HepG2 (cell line): Measurements from ENCODE around the gene ATXN7L2. TPM values are rescaled to one million over a fixed set of nuclear protein-coding genes. Genes with fewer than 3 reads are reported as not detected.

Experiments used
- ATAC-seq: fragments of 200-7000 bp; cut with Tn5 transposase; 3 replicates; pipeline ENCODE4 v1.9.1; 2020; ENCODE audit warnings: mild to moderate bottlenecking, moderate library complexity
- BruUV-seq: library from RNA; stranded (reverse); fragments of 400-500 nt; replicated peaks from 2 replicates; lab custom pipeline; 2021; lab: Mats Ljungman, UMichigan
- CTCF ChIA-PET: fragments of 300-600 bp; formaldehyde crosslinking; extraction: SDS; loops from one replicate; lab custom pipeline; 2021; ENCODE audit warnings: low total read pairs, inconsistent platforms, low intra/inter-chr PET ratio; lab: Yijun Ruan, JAX
- POLR2A ChIA-PET: fragments of 350-600 bp; sonication (Branson Sonifier 250); formaldehyde crosslinking; loops from one replicate; lab custom pipeline; 2020; ENCODE audit warnings: antibody characterized with exemption, inconsistent platforms; lab: Yijun Ruan, JAX
- DNase-seq: peaks from one replicate; pipeline ENCODE4 v3.0.0-alpha.2; 2015; ENCODE audit warnings: low spot score
- FAIRE-seq: peaks from 3 replicates; lab custom pipeline; 2011; peaks lifted over from hg19 to GRCh38; lab: Jason Lieb, UNC
- H2AFZ ChIP-seq: one replicate; pipeline ENCODE4 v1.6.1; 2011; ENCODE audit warnings: low read length, inconsistent platforms
- H3K27ac ChIP-seq: fragments of 300-600 bp; 3 replicates; pipeline ENCODE4 v1.8.0; 2011; ENCODE audit warnings: mixed run types, mild to moderate bottlenecking, mixed read lengths, low read length, inconsistent platforms; ENCODE audit not compliant: insufficient read depth; ENCODE audit errors: extremely low read length
- H3K27me3 ChIP-seq, 2 experiments: fragments of 200-600 bp in 1 of 2; 2 replicates in 1 of 2; 3 replicates in 1 of 2; pipeline versions ENCODE4 v1.6.0 to v1.8.0; 2011; ENCODE audit warnings: low read length in 2 of 2, mild to moderate bottlenecking in 2 of 2, moderate library complexity in 2 of 2, inconsistent platforms in 1 of 2; ENCODE audit not compliant: insufficient read depth in 2 of 2, control insufficient read depth in 1 of 2
- H3K36me3 ChIP-seq, 2 experiments: fragments of 200-600 bp in 1 of 2; replicated peaks in 1 of 2; 2 replicates in 1 of 2; 3 replicates in 1 of 2; pipeline versions ENCODE4 v1.5.1 to v1.8.0; 2011; ENCODE audit warnings: low read length in 2 of 2, inconsistent platforms in 1 of 2; ENCODE audit not compliant: insufficient read depth in 2 of 2, control insufficient read depth in 1 of 2
- H3K4me1 ChIP-seq: 2 replicates; pipeline ENCODE4 v1.5.1; 2012; ENCODE audit warnings: low read length, inconsistent platforms; ENCODE audit not compliant: insufficient read depth
- H3K4me2 ChIP-seq: 2 replicates; pipeline ENCODE4 v1.6.0; 2011; ENCODE audit warnings: low read depth, low read length, inconsistent platforms
- H3K4me3 ChIP-seq, 3 experiments: fragments of 200-600 bp in 1 of 3; sonication (generic), shearing (Covaris generic) in 1 of 3; replicated peaks in 1 of 3; 2 replicates each; pipeline ENCODE4 v1.5.1; 2011 to 2016; ENCODE audit warnings: low read length in 3 of 3, inconsistent platforms in 2 of 3, low read depth in 2 of 3, mild to moderate bottlenecking in 2 of 3, control low read depth in 1 of 3, mixed read lengths in 1 of 3; ENCODE audit not compliant: insufficient read depth in 1 of 3
- H3K79me2 ChIP-seq: one replicate; pipeline ENCODE4 v1.6.1; 2011; ENCODE audit warnings: low read length, inconsistent platforms; ENCODE audit not compliant: insufficient read depth
- H3K9ac ChIP-seq: 2 replicates; pipeline ENCODE4 v1.6.0; 2011; ENCODE audit warnings: mild to moderate bottlenecking, low read depth, low read length, inconsistent platforms; ENCODE audit not compliant: insufficient read depth
- H3K9me3 ChIP-seq: 2 replicates; pipeline ENCODE4 v1.5.1; 2012; ENCODE audit warnings: mild to moderate bottlenecking, low read length
- H4K20me1 ChIP-seq: 2 replicates; pipeline ENCODE4 v1.6.0; 2011; ENCODE audit warnings: inconsistent platforms, mild to moderate bottlenecking, low read length, moderate library complexity; ENCODE audit not compliant: insufficient read depth
- FOXJ3 ChIP-seq: sonication (generic); formaldehyde crosslinking; IDR thresholded peaks from 2 replicates; pipeline ENCODE4 v1.4.0; 2020; ENCODE audit warnings: missing genetic modification reagents, mild to moderate bottlenecking, borderline replicate concordance
- HHEX ChIP-seq: IDR thresholded peaks from 2 replicates; pipeline ENCODE4 v1.6.1; 2016; ENCODE audit warnings: control low read depth
- KLF13 ChIP-seq: sonication (generic); formaldehyde crosslinking; IDR thresholded peaks from 2 replicates; pipeline ENCODE4 v1.4.0; 2020; ENCODE audit warnings: mild to moderate bottlenecking, missing genetic modification reagents
- KMT2B ChIP-seq: IDR thresholded peaks from 2 replicates; pipeline ENCODE4 v1.6.1; 2016; ENCODE audit warnings: missing genetic modification reagents, missing compliant biosample characterization
- NFIB ChIP-seq: sonication (generic); formaldehyde crosslinking; IDR thresholded peaks from 2 replicates; pipeline ENCODE4 v1.9.0; 2021; ENCODE audit warnings: missing genetic modification reagents, mild to moderate bottlenecking, borderline replicate concordance
- NFYC ChIP-seq: IDR thresholded peaks from 2 replicates; pipeline ENCODE4 v1.6.1; 2016; ENCODE audit warnings: missing genetic modification reagents, missing compliant biosample characterization
- NR2F1 ChIP-seq, 2 experiments: fragments of 450-650 bp in 1 of 2; formaldehyde crosslinking in 1 of 2; IDR thresholded peaks; 2 replicates each; pipeline versions ENCODE4 v1.5.0 to v1.6.1; 2016 to 2020; ENCODE audit warnings: mild to moderate bottlenecking in 1 of 2, missing compliant biosample characterization in 1 of 2, missing genetic modification reagents in 1 of 2, moderate library complexity in 1 of 2
- NR3C1 ChIP-seq: sonication (generic); formaldehyde crosslinking; IDR thresholded peaks from 2 replicates; pipeline ENCODE4 v1.4.0; 2020; ENCODE audit warnings: missing genetic modification reagents
- PAF1 ChIP-seq: IDR thresholded peaks from 2 replicates; pipeline ENCODE4 v1.6.1; 2016; ENCODE audit warnings: missing genetic modification reagents, missing compliant biosample characterization
- PREB ChIP-seq: sonication (generic); formaldehyde crosslinking; IDR thresholded peaks from 2 replicates; pipeline ENCODE4 v1.4.0; 2020; ENCODE audit warnings: missing genetic modification reagents
- PTBP1 ChIP-seq: fragments of 200-400 bp; formaldehyde crosslinking; IDR thresholded peaks from 2 replicates; pipeline ENCODE4 v1.6.1; 2018; ENCODE audit warnings: low read length, low read depth; ENCODE audit not compliant: poor library complexity, severe bottlenecking
- RBAK ChIP-seq: sonication (generic); formaldehyde crosslinking; IDR thresholded peaks from 2 replicates; pipeline ENCODE4 v1.5.1; 2020; ENCODE audit warnings: mild to moderate bottlenecking, missing genetic modification reagents
- ZBTB38 ChIP-seq: sonication (generic); formaldehyde crosslinking; IDR thresholded peaks from 2 replicates; pipeline ENCODE4 v1.5.1; 2020; ENCODE audit warnings: mild to moderate bottlenecking, missing genetic modification reagents
- ZNF207 ChIP-seq: fragments of 450-650 bp; IDR thresholded peaks from 2 replicates; pipeline ENCODE4 v1.6.1; 2016; ENCODE audit warnings: antibody characterized with exemption, borderline replicate concordance
- ZNF484 ChIP-seq: sonication (generic); formaldehyde crosslinking; IDR thresholded peaks from 2 replicates; pipeline ENCODE4 v1.5.1; 2020; ENCODE audit warnings: mild to moderate bottlenecking, low read depth, missing genetic modification reagents, borderline replicate concordance
- ZNF567 ChIP-seq: sonication (generic); formaldehyde crosslinking; IDR thresholded peaks from 2 replicates; pipeline ENCODE4 v1.8.1; 2023; ENCODE audit warnings: mild to moderate bottlenecking, missing genetic modification reagents, borderline replicate concordance
- ZNF569 ChIP-seq: sonication (generic); formaldehyde crosslinking; IDR thresholded peaks from 2 replicates; pipeline ENCODE4 v1.5.0; 2020; ENCODE audit warnings: mild to moderate bottlenecking, missing genetic modification reagents, moderate library complexity, borderline replicate concordance
- ZNF616 ChIP-seq: sonication (generic); formaldehyde crosslinking; IDR thresholded peaks from 2 replicates; pipeline ENCODE4 v1.5.0; 2020; ENCODE audit warnings: low read depth, mild to moderate bottlenecking, missing genetic modification reagents
- WGBS: methylation state at CpG from one replicate; pipeline ENCODE4 v1.1.6; 2017; ENCODE audit warnings: low lambda C conversion rate; 5-methylcytosine and 5-hydroxymethylcytosine counted together
- in situ Hi-C: cut with HindIII; loops from 2 replicates; pipeline ENCODE4 v1.10.0; 2017; ENCODE audit warnings: low pct_unique_long_range_greater_than_20kb; ENCODE audit not compliant: extremely low pct_ligation_motif_present
- intact Hi-C: fragments of 100-400 bp; cut with micrococcal nuclease; formaldehyde crosslinking; loops from one replicate; pipeline ENCODE4 v1.10.0; 2022; ENCODE audit not compliant: unreplicated experiment
- polyA plus RNA-seq, 8 experiments: library from polyadenylated mRNA; depleted of rRNA in 3 of 8; stranded (reverse) in 7 of 8; unstranded in 1 of 8; fragments of >200 nt; fragmentation: Illumina TruSeq in 4 of 8; extraction: Trizol in 4 of 8; gene quantifications; 2 replicates each; pipeline versions ENCODE4 v1.2.1 to v1.2.3, GENCODE V29; 2011 to 2016; ENCODE audit warnings: low read depth in 4 of 8, missing spikeins in 1 of 8, mixed read lengths in 1 of 8; ENCODE audit not compliant: insufficient read depth in 1 of 8
- total RNA-seq, 5 experiments: library from RNA; depleted of rRNA; stranded (reverse); fragments of >200 nt; fragmentation: Illumina TruSeq; extraction: Trizol; gene quantifications; 2 replicates each; pipeline ENCODE4 v1.2.3, GENCODE V29; 2016; ENCODE audit warnings: low read depth in 1 of 5
- TF ChIP-seq, protein P1 (sequence below): sonication (generic); formaldehyde crosslinking; conservative IDR thresholded peaks from 2 replicates; pipeline ENCODE4 v1.8.1; 2023; ENCODE audit warnings: missing genetic modification reagents

ATXN7L2 gene
- total and polyA plus RNA-seq, 2 of the 13 experiments (the other 11 are each of a cell fraction or from before 2014, with no cell fraction given): 2.7 to 2.8 TPM

- TF ChIP-seq NR2F1 (CRISPR knock-in tag; IDR thresholded peaks at IDR 0.05) (no peak), ZBTB38 (CRISPR knock-in tag) (no peak), PREB (no peak), ZNF616 (CRISPR knock-in tag) (no peak), FOXJ3 (CRISPR knock-in tag) (no peak), PTBP1 (no peak)
- TF ChIP-seq, all 625 proteins: peak for 0
Measured at GRCh38 chr1:109488201-109488600, 4.5 kb downstream of the ATXN7L2 start (continued).

DNA sequence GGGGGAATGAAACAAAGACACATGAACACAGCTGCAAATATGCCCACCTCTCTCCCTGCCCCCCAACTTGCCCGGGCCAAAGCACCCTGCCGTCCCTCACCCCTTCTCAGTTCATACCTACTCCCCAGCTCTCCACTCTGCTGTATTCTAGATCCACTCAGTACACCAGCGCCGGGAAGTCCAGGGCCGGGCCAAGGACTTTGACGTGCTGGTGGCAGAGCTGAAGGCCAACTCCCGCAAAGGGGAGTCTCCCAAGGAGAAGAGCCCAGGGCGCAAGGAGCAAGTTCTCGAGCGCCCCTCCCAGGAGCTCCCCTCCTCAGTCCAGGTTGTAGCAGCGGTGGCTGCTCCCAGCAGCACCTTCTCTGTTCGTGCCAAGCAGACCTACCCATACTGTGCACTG, 5.0 kb downstream of the ATXN7L2 start:
- no peak overlapping the region for H2AFZ ChIP-seq
- FAIRE-seq (no peak), DNase-seq (no peak), ATAC-seq (no peak)
- no peaks in the 10 kb centered on the region; a peak in 1 of 5 replicates for H3K27me3 ChIP-seq
- H3K9me3 ChIP-seq: no peaks in the 10 kb centered on the region
- H3K4me1 ChIP-seq: peaks cover 20% of the 10 kb centered on the region
- CTCF ChIA-PET: no interaction called here
- H3K9ac ChIP-seq: no peak overlapping the region
- POLR2A ChIA-PET: no interaction called here
- in situ Hi-C loops: no loop called here
- 89% methylated on average over 12 of the region's 12 CpGs for WGBS
- no peaks in the 10 kb centered on the region; a peak in 2 of 5 replicates for H3K36me3 ChIP-seq
- TF ChIP-seq NFIB (CRISPR knock-in tag) (no peak), NFYC (no peak), ZNF567 (CRISPR knock-in tag) (no peak), KMT2B (CRISPR knock-in tag) (no peak), HHEX (CRISPR knock-in tag) (no peak), NR3C1 (CRISPR knock-in tag) (no peak), KLF13 (CRISPR knock-in tag) (no peak), ZNF207 (no peak), RBAK (no peak), ZNF569 (CRISPR knock-in tag) (no peak), ZNF484 (no peak), PAF1 (CRISPR knock-in tag) (no peak)
- TF ChIP-seq, protein P1, sequence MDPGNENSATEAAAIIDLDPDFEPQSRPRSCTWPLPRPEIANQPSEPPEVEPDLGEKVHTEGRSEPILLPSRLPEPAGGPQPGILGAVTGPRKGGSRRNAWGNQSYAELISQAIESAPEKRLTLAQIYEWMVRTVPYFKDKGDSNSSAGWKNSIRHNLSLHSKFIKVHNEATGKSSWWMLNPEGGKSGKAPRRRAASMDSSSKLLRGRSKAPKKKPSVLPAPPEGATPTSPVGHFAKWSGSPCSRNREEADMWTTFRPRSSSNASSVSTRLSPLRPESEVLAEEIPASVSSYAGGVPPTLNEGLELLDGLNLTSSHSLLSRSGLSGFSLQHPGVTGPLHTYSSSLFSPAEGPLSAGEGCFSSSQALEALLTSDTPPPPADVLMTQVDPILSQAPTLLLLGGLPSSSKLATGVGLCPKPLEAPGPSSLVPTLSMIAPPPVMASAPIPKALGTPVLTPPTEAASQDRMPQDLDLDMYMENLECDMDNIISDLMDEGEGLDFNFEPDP (CRISPR knock-in tag): no peak
- no peaks in the 10 kb centered on the region for H3K79me2 ChIP-seq
- no peak overlapping the region for H3K4me3 ChIP-seq
- no peak overlapping the region for H3K4me2 ChIP-seq
- intact Hi-C loops: no loop called here
- no peaks in the 10 kb centered on the region for H4K20me1 ChIP-seq
- no TSS peak for BruUV-seq
- no peak overlapping the region for H3K27ac ChIP-seq
